ENCODE data around the gene TNFRSF8. TPM values are rescaled to one million over a fixed set of nuclear protein-coding genes. Genes with fewer than 3 reads are reported as not detected.
"Not testable (repeated sequence)": the region's sequence is repeated elsewhere in the genome, so short reads cannot be mapped to it uniquely, and the experiment has no call there.

TNFRSF8 gene
- total and polyA plus RNA-seq, 9 donors: 0.07 to 0.31 (median 0.21) TPM

DNA sequence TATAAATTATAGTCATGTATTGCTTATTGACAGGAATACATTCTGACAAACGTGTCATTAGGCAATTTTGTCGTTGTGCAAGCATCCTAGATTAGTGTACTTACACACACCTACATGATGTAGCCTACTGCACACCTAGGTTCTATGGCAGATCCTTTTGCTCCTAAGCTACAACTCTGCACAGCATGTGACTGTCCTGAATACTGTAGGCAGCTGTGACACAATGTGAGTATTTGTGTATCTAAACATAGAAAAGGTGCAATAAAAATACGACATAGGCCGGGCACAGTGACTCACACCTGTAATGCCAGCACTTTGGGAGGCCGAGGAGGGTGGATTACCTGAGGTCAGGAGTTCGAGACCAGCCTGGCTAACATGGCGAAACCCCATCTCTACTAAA lies 36.5 kb downstream of the TNFRSF8 start:
- H3K4me3 ChIP-seq (ENCODE audit: low read length): no peak overlapping the region
- WGBS (ENCODE audit: insufficient coverage): 71% methylated on average over 2 of the region's 7 CpGs
- no peak overlapping the region for H3K27ac ChIP-seq (ENCODE audit: low read length)
- no peak for DNase-seq
- no peaks in the 10 kb centered on the region for H3K36me3 ChIP-seq (ENCODE audit: control insufficient read depth, insufficient read depth, low read length)
- peaks cover 4% of the 10 kb centered on the region for H3K27me3 ChIP-seq (ENCODE audit: control insufficient read depth, insufficient read depth, low read length)
- H3K4me1 ChIP-seq (ENCODE audit: control insufficient read depth, insufficient read depth, low read length): no peaks in the 10 kb centered on the region
- H3K9me3 ChIP-seq (replicated peaks; ENCODE audit: control insufficient read depth, low read depth, low read length): no peaks in the 10 kb centered on the region

DNA sequence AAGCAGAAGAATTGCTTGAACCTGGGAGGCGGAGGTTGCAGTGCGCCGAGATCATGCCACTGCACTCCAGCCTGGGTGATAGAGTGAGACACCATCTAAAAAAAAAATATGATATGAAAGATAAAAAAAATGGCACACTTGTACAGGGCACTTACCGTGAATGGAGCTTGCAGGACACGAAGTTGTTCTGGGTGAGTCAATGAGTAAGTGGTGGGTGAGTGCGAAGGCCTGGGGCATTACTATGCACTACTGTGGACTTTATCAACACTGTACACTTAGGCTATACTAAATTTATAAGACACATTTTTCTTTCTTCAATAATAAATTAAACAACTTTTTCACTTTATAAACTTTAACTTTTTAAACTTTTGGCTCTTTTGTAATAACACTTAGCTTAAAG lies 37.0 kb downstream of the TNFRSF8 start:
- Histone ChIP-seq H3K9me3 (replicated peaks; ENCODE audit: control insufficient read depth, low read depth, low read length) (no peaks in the 10 kb centered on the region), H3K4me3 (ENCODE audit: low read length) (no peak overlapping the region), H3K36me3 (ENCODE audit: control insufficient read depth, insufficient read depth, low read length) (no peaks in the 10 kb centered on the region), H3K4me1 (ENCODE audit: control insufficient read depth, insufficient read depth, low read length) (no peaks in the 10 kb centered on the region), H3K27ac (ENCODE audit: low read length) (no peak overlapping the region), H3K27me3 (ENCODE audit: control insufficient read depth, insufficient read depth, low read length) (peaks cover 6% of the 10 kb centered on the region)
- DNase-seq: no peak
- WGBS (ENCODE audit: insufficient coverage): no CpG with 5 or more reads among the region's 6 CpGs

DNA sequence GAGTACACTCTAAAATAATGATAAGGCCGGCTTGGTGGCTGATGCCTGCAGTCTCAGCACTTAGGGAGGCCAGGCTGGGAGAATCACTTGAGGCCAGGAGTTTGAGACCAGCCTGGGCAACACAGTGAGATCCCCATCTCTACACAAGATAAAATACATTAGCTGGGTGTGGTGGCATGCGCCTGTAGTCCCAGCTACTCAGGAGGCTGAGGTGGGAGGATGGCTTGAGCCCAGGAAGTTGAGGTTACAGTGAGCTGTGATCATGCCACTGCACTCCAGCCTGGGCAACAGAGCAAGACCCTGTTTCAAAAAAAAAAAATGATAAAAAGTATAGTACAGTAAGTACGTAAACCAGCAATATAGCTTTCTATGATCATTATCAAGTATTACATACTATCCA lies 38.0 kb downstream of the TNFRSF8 start:
- not testable (repeated sequence) for H3K27me3 ChIP-seq (ENCODE audit: control insufficient read depth, insufficient read depth, low read length); H3K27ac ChIP-seq (ENCODE audit: low read length); H3K36me3 ChIP-seq (ENCODE audit: control insufficient read depth, insufficient read depth, low read length); H3K4me3 ChIP-seq (ENCODE audit: low read length); H3K4me1 ChIP-seq (ENCODE audit: control insufficient read depth, insufficient read depth, low read length); DNase-seq; H3K9me3 ChIP-seq (replicated peaks; ENCODE audit: control insufficient read depth, low read depth, low read length)
- no CpG with 5 or more reads among the region's 3 CpGs for WGBS (ENCODE audit: insufficient coverage)

DNA sequence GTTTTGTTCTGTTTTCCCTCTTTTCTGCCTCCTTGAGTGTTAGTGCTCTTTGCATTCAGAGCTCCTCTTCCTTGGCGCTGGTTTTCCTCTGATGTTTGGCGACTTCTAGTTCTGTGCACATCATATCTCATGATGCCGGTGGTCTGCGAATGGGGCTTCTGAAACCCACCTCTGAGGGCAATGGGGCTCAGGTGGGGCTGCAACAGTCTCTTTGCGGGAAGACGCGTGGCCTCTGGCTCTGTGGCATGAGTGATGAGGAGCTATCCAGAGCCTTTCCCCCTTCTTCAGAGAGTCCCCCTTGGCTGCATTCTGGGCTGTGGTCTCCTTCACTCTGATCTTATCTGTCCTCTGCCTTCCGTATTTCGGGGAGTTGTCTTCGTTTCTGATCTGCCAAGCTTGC lies 39.0 kb downstream of the TNFRSF8 start:
- H3K4me3 ChIP-seq (ENCODE audit: low read length): no peak overlapping the region
- no peaks in the 10 kb centered on the region for H3K4me1 ChIP-seq (ENCODE audit: control insufficient read depth, insufficient read depth, low read length)
- DNase-seq: no peak
- H3K27me3 ChIP-seq (ENCODE audit: control insufficient read depth, insufficient read depth, low read length): peaks cover 9% of the 10 kb centered on the region
- H3K36me3 ChIP-seq (ENCODE audit: control insufficient read depth, insufficient read depth, low read length): no peaks in the 10 kb centered on the region
- H3K27ac ChIP-seq (ENCODE audit: low read length): no peak overlapping the region
- 88% methylated on average over 7 of the region's 10 CpGs for WGBS (ENCODE audit: insufficient coverage)
- H3K9me3 ChIP-seq (replicated peaks; ENCODE audit: control insufficient read depth, low read depth, low read length): no peaks in the 10 kb centered on the region

DNA sequence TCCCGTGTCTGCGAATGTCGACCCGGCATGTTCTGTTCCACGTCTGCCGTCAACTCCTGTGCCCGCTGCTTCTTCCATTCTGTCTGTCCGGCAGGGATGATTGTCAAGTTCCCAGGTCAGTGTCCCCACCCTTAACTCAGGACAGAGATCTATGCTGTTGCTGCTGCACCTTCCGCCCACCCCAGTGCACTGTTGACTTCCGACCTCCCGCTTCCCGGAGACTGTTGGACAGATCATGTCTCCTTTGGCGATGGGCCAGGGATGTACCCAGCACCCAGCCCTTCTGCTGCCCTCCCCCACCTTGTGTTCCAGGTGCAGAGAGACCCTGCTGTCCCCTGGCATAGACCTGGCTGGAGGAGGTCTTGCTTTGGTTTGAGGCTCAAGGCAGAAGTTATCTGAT lies 41.3 kb downstream of the TNFRSF8 start:
- H3K36me3 ChIP-seq (ENCODE audit: control insufficient read depth, insufficient read depth, low read length): no peaks in the 10 kb centered on the region
- DNase-seq: no peak
- H3K9me3 ChIP-seq (replicated peaks; ENCODE audit: control insufficient read depth, low read depth, low read length): no peaks in the 10 kb centered on the region
- H3K27ac ChIP-seq (ENCODE audit: low read length): no peak overlapping the region
- no peak overlapping the region for H3K4me3 ChIP-seq (ENCODE audit: low read length)
- peaks cover 9% of the 10 kb centered on the region for H3K27me3 ChIP-seq (ENCODE audit: control insufficient read depth, insufficient read depth, low read length)
- no peaks in the 10 kb centered on the region for H3K4me1 ChIP-seq (ENCODE audit: control insufficient read depth, insufficient read depth, low read length)
- 61% methylated on average over 9 of the region's 13 CpGs for WGBS (ENCODE audit: insufficient coverage)

DNA sequence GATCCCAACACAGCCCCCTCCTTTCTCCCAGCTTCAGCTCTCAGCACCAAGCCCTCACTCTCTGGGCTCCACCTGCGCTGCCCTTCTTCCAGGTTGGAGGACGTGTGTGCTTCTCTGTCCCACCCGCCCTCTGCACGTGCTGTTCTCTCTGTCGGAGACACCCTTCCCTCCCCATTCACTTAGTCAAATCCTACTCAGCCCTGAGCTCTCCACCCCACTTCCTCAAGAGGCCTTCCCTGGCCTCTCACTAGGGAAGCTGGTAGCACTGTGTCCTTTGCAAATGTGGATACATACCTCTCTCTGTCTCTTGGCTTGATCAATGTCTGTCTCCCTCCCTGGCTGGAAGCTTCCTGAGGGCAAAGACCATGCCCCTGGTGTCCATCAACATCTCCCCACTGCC lies 43.0 kb downstream of the TNFRSF8 start:
- Histone ChIP-seq H3K27ac (ENCODE audit: low read length) (no peak overlapping the region), H3K4me1 (ENCODE audit: control insufficient read depth, insufficient read depth, low read length) (no peaks in the 10 kb centered on the region), H3K27me3 (ENCODE audit: control insufficient read depth, insufficient read depth, low read length) (peaks cover 9% of the 10 kb centered on the region), H3K9me3 (replicated peaks; ENCODE audit: control insufficient read depth, low read depth, low read length) (no peaks in the 10 kb centered on the region), H3K36me3 (ENCODE audit: control insufficient read depth, insufficient read depth, low read length) (no peaks in the 10 kb centered on the region), H3K4me3 (ENCODE audit: low read length) (no peak overlapping the region)
- 57% methylated on average over 5 of the region's 5 CpGs for WGBS (ENCODE audit: insufficient coverage)
- no peak for DNase-seq

DNA sequence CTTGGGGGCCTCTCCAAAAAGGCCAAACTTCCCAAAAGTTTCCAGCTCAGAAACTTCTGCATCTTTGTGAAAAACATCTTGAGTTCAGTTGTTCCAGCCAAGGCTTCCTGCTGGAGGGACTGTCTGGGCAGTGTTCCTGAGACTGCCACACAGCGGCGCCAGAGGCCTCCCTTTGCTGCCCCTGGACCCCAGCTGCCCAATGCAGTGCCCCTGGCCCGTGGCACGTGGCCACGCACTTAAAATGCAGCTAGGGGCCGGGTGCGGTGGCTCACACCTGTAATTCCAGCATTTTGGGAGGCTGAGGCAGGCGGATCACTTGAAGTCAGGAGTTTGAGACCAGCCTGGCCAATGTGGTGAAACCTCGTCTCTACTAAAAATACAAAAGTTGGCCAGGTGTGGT lies 43.8 kb downstream of the TNFRSF8 start:
- H3K4me1 ChIP-seq (ENCODE audit: control insufficient read depth, insufficient read depth, low read length); H3K36me3 ChIP-seq (ENCODE audit: control insufficient read depth, insufficient read depth, low read length); H3K9me3 ChIP-seq (replicated peaks; ENCODE audit: control insufficient read depth, low read depth, low read length); H3K27ac ChIP-seq (ENCODE audit: low read length); H3K27me3 ChIP-seq (ENCODE audit: control insufficient read depth, insufficient read depth, low read length); H3K4me3 ChIP-seq (ENCODE audit: low read length); DNase-seq: not testable (repeated sequence)
- WGBS (ENCODE audit: insufficient coverage): 85% methylated on average over 6 of the region's 9 CpGs

DNA sequence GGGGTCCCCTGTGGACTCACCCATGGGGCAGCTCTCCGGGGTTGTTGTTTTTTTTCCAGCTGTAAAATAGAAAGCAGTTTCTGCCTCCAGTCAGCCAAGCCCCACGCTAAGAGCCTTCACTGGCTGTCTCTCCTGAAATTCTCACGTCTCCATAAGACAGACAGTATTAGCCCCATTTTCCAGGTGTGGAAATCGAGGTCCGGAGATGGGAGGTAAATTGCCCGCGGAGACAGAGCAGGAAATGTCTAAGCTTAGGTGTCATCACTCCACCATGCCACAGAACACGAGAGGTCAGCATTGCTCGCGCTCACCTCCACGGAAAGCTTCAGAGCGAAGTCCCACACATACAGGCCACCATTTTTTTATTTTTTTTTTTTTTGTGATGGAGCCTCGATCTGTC lies 44.6 kb downstream of the TNFRSF8 start:
- H3K9me3 ChIP-seq (replicated peaks; ENCODE audit: control insufficient read depth, low read depth, low read length): no peaks in the 10 kb centered on the region
- 89% methylated on average over 7 of the region's 13 CpGs for WGBS (ENCODE audit: insufficient coverage)
- DNase-seq: no peak
- no peak overlapping the region for H3K4me3 ChIP-seq (ENCODE audit: low read length)
- H3K27ac ChIP-seq (ENCODE audit: low read length): no peak overlapping the region
- no peaks in the 10 kb centered on the region for H3K36me3 ChIP-seq (ENCODE audit: control insufficient read depth, insufficient read depth, low read length)
- H3K27me3 ChIP-seq (ENCODE audit: control insufficient read depth, insufficient read depth, low read length): peaks cover 9% of the 10 kb centered on the region
- no peaks in the 10 kb centered on the region for H3K4me1 ChIP-seq (ENCODE audit: control insufficient read depth, insufficient read depth, low read length)

DNA sequence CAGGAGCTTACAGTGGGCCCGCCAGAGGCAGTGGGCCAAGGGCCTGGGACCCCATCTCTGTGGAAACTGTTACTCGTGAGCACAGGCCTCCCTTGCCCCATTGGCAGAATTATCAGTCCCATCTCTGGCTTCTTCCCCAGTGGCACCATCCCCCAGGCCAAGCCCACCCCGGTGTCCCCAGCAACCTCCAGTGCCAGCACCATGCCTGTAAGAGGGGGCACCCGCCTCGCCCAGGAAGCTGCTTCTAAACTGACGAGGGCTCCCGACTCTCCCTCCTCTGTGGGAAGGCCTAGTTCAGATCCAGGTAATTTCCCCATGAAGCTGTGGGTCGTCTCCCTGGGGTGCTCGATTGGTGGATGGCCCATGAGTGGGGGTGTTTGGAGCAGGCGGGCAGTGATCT lies 46.8 kb downstream of the TNFRSF8 start:
- WGBS (ENCODE audit: insufficient coverage): 86% methylated on average over 10 of the region's 10 CpGs
- no peaks in the 10 kb centered on the region for H3K4me1 ChIP-seq (ENCODE audit: control insufficient read depth, insufficient read depth, low read length)
- H3K36me3 ChIP-seq (ENCODE audit: control insufficient read depth, insufficient read depth, low read length): no peaks in the 10 kb centered on the region
- H3K9me3 ChIP-seq (replicated peaks; ENCODE audit: control insufficient read depth, low read depth, low read length): no peaks in the 10 kb centered on the region
- H3K27me3 ChIP-seq (ENCODE audit: control insufficient read depth, insufficient read depth, low read length): peaks cover 5% of the 10 kb centered on the region
- no peak overlapping the region for H3K4me3 ChIP-seq (ENCODE audit: low read length)
- H3K27ac ChIP-seq (ENCODE audit: low read length): no peak overlapping the region
- DNase-seq: no peak

DNA sequence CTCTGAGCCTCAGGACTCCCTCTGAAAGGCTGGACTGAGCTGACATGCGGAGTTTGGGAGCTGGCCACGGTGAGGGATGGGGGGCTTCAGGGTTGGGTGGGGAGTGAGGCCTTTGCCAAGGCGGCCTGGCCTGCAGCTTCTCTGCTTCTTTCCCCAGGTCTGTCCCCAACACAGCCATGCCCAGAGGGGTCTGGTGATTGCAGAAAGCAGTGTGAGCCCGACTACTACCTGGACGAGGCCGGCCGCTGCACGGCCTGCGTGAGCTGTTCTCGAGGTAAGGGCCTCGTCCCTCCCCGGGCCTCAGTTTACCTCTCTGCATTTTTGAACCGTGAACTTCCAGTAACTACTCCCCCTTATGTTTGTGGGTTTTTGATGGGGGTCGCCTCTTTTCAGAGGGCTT lies 48.6 kb downstream of the TNFRSF8 start:
- H3K27ac ChIP-seq (ENCODE audit: low read length): no peak overlapping the region
- no peaks in the 10 kb centered on the region for H3K27me3 ChIP-seq (ENCODE audit: control insufficient read depth, insufficient read depth, low read length)

DNA sequence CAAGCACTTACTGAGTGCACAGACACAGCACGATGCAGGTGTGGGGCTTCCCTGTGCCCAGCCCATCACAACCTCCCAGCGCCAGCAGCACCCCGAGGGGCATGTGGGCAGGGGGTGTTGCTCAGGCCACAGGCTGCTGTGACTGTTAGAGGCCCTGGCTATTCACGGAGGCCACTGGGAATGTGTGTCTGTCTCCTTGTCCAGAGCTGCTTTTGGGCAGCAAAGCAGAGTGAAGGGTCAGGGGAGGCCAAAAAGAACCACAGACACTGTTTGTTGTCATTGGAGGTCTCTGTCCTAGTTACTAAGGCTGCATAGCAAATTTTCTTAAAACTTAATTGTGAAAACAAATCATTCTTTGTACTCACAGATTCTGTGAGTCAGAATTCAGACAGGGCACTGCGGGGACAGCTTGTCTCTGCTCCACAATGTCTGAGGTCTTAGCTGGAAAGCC lies 49.6 kb downstream of the TNFRSF8 start:
- Histone ChIP-seq H3K36me3 (ENCODE audit: control insufficient read depth, insufficient read depth, low read length) (no peaks in the 10 kb centered on the region), H3K27me3 (ENCODE audit: control insufficient read depth, insufficient read depth, low read length) (no peaks in the 10 kb centered on the region), H3K4me1 (ENCODE audit: control insufficient read depth, insufficient read depth, low read length) (no peaks in the 10 kb centered on the region), H3K27ac (ENCODE audit: low read length) (no peak overlapping the region), H3K4me3 (ENCODE audit: low read length) (no peak overlapping the region), H3K9me3 (replicated peaks; ENCODE audit: control insufficient read depth, low read depth, low read length) (no peaks in the 10 kb centered on the region)
- 43% methylated on average over 2 of the region's 5 CpGs for WGBS (ENCODE audit: insufficient coverage)
- no peak for DNase-seq

More for the DNA sequence above, 48.6 kb downstream of the TNFRSF8 start:
- 96% methylated on average over 7 of the region's 14 CpGs for WGBS (ENCODE audit: insufficient coverage)
- Histone ChIP-seq H3K36me3 (ENCODE audit: control insufficient read depth, insufficient read depth, low read length) (no peaks in the 10 kb centered on the region), H3K9me3 (replicated peaks; ENCODE audit: control insufficient read depth, low read depth, low read length) (no peaks in the 10 kb centered on the region), H3K4me1 (ENCODE audit: control insufficient read depth, insufficient read depth, low read length) (no peaks in the 10 kb centered on the region), H3K4me3 (ENCODE audit: low read length) (no peak overlapping the region)
- no peak for DNase-seq
